ENCODE data around the gene TMCO1. TPM values are rescaled to one million over a fixed set of nuclear protein-coding genes. Genes with fewer than 3 reads are reported as not detected.
"Not testable (repeated sequence)": the region's sequence is repeated elsewhere in the genome, so short reads cannot be mapped to it uniquely, and the experiment has no call there.

TMCO1 gene, protein sequence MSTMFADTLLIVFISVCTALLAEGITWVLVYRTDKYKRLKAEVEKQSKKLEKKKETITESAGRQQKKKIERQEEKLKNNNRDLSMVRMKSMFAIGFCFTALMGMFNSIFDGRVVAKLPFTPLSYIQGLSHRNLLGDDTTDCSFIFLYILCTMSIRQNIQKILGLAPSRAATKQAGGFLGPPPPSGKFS
- 87.8 TPM for polyA plus RNA-seq (2013, experiment 1 of 2; ENCODE audit: insufficient read length)
- polyA plus RNA-seq (2013, experiment 2 of 2; ENCODE audit: insufficient read length) = 88.0 TPM

DNA sequence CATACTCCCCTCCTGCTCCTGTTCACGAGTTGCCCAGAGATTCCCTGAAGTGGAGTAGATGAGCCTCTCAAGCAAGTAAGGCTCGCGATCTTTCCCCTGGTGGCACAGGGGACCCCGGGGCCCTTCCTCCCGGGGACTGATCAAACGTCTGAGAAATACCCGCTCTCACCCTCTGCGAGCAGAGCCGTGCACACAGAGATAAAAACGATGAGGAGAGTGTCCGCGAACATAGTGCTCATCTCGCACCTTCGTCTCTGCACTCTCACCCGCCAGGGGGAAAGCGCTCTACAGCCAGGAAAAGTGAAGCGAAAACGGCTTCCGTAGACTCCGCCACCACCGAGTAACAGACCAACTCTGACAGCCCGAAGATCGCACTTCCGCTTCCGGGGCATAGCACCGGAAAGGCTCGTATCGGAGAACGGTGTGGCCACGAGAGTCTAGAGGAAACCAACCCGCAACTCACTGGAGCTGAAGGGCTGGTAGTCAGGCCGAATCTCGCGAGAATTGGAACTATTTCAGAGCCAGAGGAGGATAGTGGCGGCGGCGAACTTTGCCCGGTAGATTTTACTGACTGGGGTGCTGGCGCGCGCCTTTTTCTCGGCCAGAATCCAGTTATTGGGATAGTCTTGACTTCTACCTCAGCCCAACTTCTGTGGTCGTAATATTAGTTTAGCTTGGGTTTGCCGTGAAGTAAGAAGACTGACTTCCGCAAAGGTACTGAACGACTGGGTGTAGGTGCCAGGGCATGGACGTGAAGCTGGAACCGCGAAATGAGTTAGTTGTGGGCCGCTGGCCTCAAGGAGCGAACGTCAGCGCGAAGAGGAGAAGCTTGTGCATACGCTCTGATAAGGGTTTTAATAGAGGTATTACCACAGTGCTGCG, at the start of gene TMCO1:
TMCO1 (minus strand) TSS at position 356 of the 882 bp plus-strand sequence; CDS start at position 239, 117 bp downstream.
- peak; percentile 99 for DNase-seq

GRCh38 chr1:165816826-165817497, 48.3 kb upstream of the TMCO1 start:
- no peak for DNase-seq

- no peak for DNase-seq
Observed at GRCh38 chr1:165816157-165816556, 47.5 kb upstream of the TMCO1 start.

DNA sequence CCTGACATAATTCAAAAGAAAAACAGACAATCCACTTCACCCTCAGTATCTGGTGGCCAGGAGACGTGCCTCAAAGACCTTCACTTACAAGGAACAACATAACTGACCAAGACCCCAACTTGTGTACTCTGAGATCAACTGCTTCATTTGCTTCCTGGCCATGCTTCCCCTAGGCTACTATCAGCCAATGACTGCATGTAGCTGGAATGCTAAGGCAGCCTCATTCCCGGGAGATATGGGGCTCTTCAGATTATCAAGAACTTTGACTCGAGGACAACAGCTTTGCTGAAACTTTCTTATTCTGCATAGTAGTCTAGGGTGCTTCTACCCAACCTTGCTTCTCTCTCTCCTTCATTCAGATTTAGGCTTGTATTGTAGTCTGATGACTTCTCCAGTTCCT, 47.1 kb upstream of the TMCO1 start:
- DNase-seq = peak; percentile 7

DNA sequence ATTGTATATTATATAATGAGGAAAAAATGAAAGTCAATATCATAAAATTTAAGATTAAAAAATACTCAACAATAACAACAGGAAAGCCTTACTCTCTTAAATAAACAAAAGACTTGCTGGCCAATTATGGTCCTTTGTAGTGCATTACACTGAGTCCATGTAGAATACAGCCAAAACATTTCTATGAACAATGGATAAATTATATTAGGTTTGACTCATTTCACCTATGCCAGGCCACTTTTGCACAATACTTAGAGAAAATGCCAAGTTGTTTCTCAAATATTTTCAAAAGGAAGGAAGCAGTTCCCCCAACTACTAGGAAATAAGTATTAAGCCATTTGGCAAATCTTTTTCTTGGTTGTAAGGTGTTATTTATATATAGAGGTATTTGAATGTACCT, 38.9 kb upstream of the TMCO1 start:
- DNase-seq = no peak

DNA sequence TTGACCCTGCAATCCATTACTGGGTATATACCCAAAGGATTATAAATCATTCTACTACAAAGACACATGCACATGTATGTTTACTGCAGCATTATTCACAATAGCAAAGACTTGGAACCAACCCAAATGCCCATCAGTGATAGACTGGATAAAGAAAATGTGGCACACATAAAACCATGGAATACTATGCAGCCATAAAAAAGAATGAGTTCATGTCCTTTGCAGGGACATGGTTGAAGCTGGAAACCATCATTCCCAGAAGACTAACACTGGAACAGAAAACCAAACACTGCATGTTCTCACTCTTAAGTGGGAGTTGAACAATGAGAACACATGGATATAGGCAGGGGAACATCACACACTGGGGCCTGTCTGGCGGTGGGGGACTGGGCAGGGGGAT, 35.8 kb upstream of the TMCO1 start:
- DNase-seq = not testable (repeated sequence)

DNA sequence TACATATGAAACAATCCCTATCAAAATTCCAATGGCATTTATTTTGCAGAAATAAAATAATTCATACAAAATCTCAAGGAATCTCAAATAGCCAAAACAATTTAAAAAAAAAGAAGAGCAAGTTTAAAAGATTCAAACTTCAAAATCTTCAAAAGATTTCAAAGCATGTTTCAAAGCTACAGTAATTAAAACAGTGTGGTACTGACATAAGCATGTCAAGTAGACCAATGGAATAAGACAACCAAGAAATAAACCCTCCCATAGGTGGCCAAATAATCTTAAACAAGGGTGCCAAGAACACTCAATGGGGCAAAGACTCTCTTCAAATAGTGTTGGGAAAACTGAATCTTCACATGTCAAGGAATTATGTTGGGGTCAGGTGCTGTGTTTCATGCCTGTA, 30.7 kb upstream of the TMCO1 start:
- no peak for DNase-seq

DNA sequence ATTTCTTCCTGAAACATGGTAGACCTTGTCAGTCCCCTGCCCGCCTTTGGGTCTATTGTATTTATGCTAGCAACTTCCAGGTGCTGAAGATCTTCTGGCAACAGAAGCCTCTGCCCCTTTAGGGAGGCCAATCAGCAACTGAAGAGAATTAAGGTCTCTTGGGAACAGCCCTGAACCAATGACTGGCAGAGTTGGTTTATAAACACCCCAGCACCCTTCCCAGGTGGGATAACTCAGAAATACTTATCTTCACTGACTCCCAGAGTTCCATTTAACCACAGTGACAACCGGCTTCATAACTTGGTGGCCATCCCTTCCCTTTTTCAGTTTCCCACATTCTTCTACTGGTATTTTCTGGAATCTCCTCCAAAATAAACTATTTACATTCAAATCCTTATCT, 27.2 kb upstream of the TMCO1 start:
- no peak for DNase-seq

GRCh38 chr1:165793951-165794350, 25.3 kb upstream of the TMCO1 start:
- DNase-seq = no peak

GRCh38 chr1:165787741-165788140, 19.1 kb upstream of the TMCO1 start:
- DNase-seq = no peak

DNA sequence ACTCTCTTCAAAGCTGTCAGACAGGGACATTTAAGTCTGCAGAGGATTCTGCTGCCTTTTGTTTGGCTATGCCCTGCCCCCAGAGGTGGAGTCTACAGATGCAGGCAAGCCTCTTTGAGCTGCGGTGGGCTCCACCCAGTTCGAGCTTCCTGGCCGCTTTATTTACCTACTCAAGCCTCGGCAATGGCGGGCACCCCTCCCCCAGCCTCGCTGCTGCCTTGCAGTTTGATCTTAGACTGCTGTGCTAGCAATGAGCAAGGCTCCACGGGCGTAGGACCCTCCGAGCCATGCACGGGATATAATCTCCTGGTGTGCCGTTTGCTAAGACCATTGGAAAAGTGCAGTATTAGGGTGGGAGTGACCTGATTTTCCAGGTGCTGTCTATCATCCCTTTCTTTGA, 14.9 kb upstream of the TMCO1 start:
- not testable (repeated sequence) for DNase-seq

- DNase-seq = not testable (repeated sequence)
Observed at GRCh38 chr1:165778197-165778596, 9.5 kb upstream of the TMCO1 start.

GRCh38 chr1:165773324-165773965, 4.8 kb upstream of the TMCO1 start:
- DNase-seq = peak; percentile 76

DNA sequence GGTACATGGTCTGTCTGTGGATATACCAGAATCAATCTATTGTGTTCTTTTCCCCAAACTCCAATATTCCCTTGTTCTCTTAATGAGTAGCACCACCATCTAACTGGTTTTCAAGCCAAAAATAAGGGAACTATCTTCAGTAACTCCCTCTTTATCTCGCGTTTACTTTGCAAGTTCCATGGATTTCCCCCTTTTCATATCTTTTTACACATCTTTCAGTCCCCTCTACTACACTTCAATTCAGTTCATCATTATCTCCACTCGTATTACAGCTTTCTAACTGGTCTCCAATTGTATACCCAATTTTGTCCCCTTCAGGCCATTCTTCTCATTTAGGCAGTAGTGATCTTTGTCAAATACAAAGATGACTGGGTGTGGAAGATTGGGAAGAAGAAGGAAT, 4.1 kb upstream of the TMCO1 start:
- no peak for DNase-seq

GRCh38 chr1:165764277-165764676, 4.4 kb downstream of the TMCO1 start:
- no peak for DNase-seq

DNA sequence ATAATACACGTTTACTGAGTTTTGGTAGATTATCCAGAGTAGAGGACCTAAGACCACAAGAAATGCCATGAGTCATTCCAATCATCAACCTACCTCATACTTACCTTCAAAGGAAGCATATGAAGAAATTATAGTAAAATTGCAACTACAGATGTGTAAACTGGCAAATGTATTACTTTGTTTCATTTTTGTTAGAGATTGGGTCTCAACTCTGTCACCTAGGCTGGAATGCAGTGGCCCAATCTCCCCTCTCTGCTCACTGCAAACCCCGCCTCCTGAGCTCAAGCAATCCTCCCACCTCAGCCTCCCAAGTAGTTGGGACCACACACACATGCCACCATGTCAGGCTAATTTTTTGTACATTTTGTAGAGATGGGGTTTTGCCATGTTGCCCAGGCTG, 5.2 kb downstream of the TMCO1 start:
- DNase-seq = no peak

DNA sequence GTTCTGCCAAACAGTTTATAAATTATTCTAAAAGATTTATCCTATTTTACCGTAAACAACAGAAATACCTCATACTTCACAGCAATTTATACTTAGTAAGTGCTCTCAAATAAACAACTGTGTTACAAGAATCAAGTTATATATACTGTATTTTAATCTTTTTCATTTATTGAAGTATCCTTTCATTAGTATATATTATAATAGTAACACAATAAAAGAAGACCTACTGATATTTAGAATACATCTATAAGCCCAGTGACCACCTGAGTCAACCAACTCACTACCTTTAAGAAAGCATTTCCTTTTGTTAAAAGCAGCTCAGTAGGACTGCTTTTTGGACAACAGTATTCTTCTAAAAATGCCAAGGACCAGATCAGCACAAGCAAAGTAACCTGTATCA, 5.9 kb downstream of the TMCO1 start:
- no peak for DNase-seq

GRCh38 chr1:165759095-165759494, 9.6 kb downstream of the TMCO1 start:
- DNase-seq = no peak

DNA sequence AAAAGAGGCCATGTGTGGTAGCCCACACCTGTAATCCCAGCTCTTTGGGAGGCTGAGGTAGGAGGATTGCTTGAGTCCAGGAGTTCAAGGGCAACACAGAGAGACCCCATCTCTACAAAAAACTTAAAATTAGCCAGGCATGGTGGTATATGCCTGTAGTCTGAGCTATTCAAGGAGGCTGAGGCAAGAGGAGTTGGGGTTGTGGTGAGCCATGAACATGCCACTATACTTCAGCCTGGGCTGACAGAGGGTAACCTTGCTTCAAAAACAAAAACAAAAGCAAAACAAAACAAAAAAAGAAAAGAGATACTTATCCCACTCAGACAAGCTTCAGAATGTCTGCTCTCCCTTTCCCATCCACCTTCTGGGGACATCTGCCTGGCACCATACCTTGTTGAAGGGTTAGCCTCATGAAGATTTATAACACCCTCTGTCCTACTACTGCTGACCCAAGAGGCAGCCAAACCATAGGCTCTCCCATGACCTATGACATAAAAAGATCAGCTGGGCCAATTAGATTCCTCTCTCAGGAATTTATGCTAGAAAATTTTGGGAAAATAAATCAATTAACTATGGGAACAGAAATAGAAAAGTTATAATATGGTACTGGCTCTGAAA, 13.2 kb downstream of the TMCO1 start:
- no peak for DNase-seq

GRCh38 chr1:165753934-165754333, 14.7 kb downstream of the TMCO1 start:
- DNase-seq = no peak

DNA sequence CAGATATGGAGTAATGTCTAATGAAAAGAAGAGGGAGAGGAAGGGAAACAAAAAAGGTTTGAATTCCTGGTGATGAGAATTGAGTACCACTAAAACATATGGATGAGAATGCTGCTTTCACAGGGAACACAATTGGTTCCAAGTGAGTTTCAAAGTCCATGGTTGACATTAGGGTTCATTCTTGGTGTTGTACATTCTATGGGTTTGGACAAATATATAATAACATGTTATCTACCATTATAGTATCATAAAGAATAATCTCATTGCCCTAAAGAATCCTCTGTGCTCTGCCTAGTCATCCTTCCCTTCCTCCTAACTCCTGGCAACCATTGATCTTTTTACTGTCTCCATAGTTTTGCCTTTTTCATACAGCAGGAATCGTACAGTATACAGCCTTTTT, 20.1 kb downstream of the TMCO1 start:
- DNase-seq = no peak

Measured in fibroblast of skin of abdomen (primary cell).